ENCODE results near the gene ANKRD33B.

GRCh38 chr5:10527281-10527950 lies 36.5 kb upstream of the ANKRD33B start:
- no peak for TF ChIP-seq EZH2 (IDR thresholded peaks at IDR 0.05; ENCODE audit: insufficient read depth, poor library complexity, severe bottlenecking)
- TF ChIP-seq EZH2phosphoT487 (IDR thresholded peaks at IDR 0.05; ENCODE audit: insufficient read depth, low read depth), result no peak
